A673 (cell line): ENCODE results near the gene HIVEP1. TPM values are rescaled to one million over a fixed set of nuclear protein-coding genes. Genes with fewer than 3 reads are reported as not detected.

Experiments used
- BruUV-seq: library from RNA; stranded (reverse); fragments of 400-500 nt; replicated peaks from 2 replicates; lab custom pipeline; 2021; lab: Mats Ljungman, UMichigan
- CTCF ChIA-PET: fragments of 300-600 bp; sonication (Branson Sonifier 250); formaldehyde crosslinking; loops from one replicate; lab custom pipeline; 2022; ENCODE audit warnings: antibody characterized with exemption; lab: Charles Lee
- POLR2A ChIA-PET: fragments of 300-600 bp; sonication (Branson Sonifier 250); formaldehyde crosslinking; loops from one replicate; lab custom pipeline; 2022; ENCODE audit warnings: antibody characterized with exemption; ENCODE audit not compliant: low non-redundant PET; lab: Charles Lee
- DNase-seq: peaks from one replicate; pipeline ENCODE4 v3.0.0-alpha.2; 2015; ENCODE audit warnings: low spot score
- H3K27ac ChIP-seq: fragments of 200-600 bp; sonication (generic); 2 replicates; pipeline ENCODE4 v1.5.1; 2016; ENCODE audit warnings: mixed run types, low read depth, mild to moderate bottlenecking, mixed read lengths, antibody characterized with exemption, low read length; ENCODE audit not compliant: poor library complexity, severe bottlenecking
- H3K27me3 ChIP-seq: fragments of 200-600 bp; sonication (generic); replicated peaks from 2 replicates; pipeline ENCODE4 v1.6.1; 2017; ENCODE audit warnings: mixed run types, low read depth, mild to moderate bottlenecking, mixed read lengths, antibody characterized with exemption, low read length; ENCODE audit not compliant: insufficient read depth, poor library complexity
- H3K36me3 ChIP-seq: fragments of 200-600 bp; sonication (generic); 2 replicates; pipeline ENCODE4 v1.6.1; 2016; ENCODE audit warnings: mixed run types, mild to moderate bottlenecking, mixed read lengths, antibody characterized with exemption, low read length; ENCODE audit not compliant: insufficient read depth, poor library complexity, severe bottlenecking
- H3K4me1 ChIP-seq: fragments of 200-600 bp; sonication (generic); 2 replicates; pipeline ENCODE4 v1.6.1; 2017; ENCODE audit warnings: mixed run types, mild to moderate bottlenecking, mixed read lengths, antibody characterized with exemption, low read length; ENCODE audit not compliant: insufficient read depth, poor library complexity, severe bottlenecking
- H3K4me3 ChIP-seq: fragments of 200-600 bp; sonication (generic); 2 replicates; pipeline ENCODE4 v1.5.1; 2016; ENCODE audit warnings: low read depth, mixed run types, mild to moderate bottlenecking, mixed read lengths, low read length; ENCODE audit not compliant: poor library complexity, severe bottlenecking
- H3K9me3 ChIP-seq: fragments of 200-600 bp; sonication (generic); 2 replicates; pipeline ENCODE4 v1.6.1; 2016; ENCODE audit warnings: mixed run types, low read depth, mild to moderate bottlenecking, mixed read lengths, antibody characterized with exemption, low read length; ENCODE audit not compliant: poor library complexity, severe bottlenecking
- CTCF ChIP-seq: fragments of 300-800, 200-600 bp; sonication (generic); conservative IDR thresholded peaks from 2 replicates; pipeline ENCODE4 v1.5.1; 2017; ENCODE audit warnings: low read depth, mild to moderate bottlenecking, antibody characterized with exemption, low read length, moderate library complexity, mixed read lengths
- EZH2 ChIP-seq: fragments of 200-600 bp; sonication (generic); IDR thresholded peaks from 2 replicates; pipeline ENCODE4 v1.6.1; 2017; ENCODE audit warnings: borderline replicate concordance, low read depth, mild to moderate bottlenecking, mixed read lengths, antibody characterized with exemption, low read length; ENCODE audit not compliant: poor library complexity, severe bottlenecking
- intact Hi-C: fragments of 100-400 bp; cut with micrococcal nuclease; formaldehyde crosslinking; loops from one replicate; pipeline ENCODE4 v1.10.0; 2022; ENCODE audit not compliant: unreplicated experiment
- total RNA-seq: library from RNA; stranded (reverse); gene quantifications from 2 replicates; pipeline ENCODE4 v1.2.3, GENCODE V29; 2021

The HIVEP1 gene
- total RNA-seq, 1 experiment from 2014 or later: 21.5 TPM

DNA sequence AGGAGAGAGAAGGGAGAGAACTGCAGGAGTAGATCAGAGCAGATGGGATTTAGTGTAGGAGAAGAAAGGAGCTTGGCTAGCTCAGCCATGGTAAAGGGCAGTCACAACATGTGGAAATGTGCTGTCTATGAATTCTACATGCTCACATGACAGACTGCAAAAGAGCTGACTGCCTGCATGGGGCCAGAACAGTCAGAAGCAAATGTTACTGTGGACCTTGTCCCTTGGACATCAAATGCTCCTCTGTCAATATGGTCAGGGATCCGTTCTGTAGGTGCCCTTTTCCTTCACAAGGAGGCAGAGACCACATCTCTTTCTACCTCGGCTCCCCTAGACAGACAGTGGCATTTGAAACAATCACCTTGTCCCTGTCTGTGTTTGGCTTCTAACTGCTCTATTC lies 46.6 kb upstream of the HIVEP1 start:
- ChIA-PET POLR2A (no interaction called here), CTCF (no interaction called here)
- no TSS peak for BruUV-seq

DNA sequence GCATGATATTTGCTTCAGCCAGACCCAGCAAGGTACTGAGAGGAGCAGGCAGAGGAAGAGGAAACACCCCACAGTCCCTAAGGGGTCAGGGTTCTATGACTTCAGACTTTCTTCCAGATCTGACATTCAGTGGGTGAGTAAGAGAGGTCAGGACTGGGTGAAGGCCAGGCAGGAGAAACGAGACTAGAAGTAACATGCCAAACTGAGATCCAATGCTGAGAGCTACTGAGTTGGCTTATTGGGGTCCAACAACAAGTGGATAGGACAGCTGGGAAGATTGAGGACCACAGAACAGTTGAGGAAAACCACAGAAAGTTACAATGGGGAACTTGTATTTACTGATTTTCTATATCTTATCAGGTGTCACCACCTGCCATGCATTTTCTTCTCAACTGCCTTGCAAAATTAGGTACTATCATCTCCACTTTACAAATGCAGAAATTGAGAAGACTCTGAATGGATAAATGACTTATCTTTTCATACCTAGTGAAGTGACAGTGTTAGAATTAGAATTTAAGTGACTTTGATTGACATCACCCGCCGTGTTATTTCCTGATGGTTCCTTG lies 43.8 kb upstream of the HIVEP1 start:
- Histone ChIP-seq H3K4me3 (no peak overlapping the region), H3K4me1 (no peaks in the 10 kb centered on the region), H3K36me3 (no peaks in the 10 kb centered on the region), H3K9me3 (no peaks in the 10 kb centered on the region), H3K27ac (no peak overlapping the region), H3K27me3 (no peaks in the 10 kb centered on the region)
- DNase-seq: no peak
- ChIA-PET CTCF (no interaction called here), POLR2A (no interaction called here)
- intact Hi-C loops: no loop called here
- TF ChIP-seq CTCF (no peak), EZH2 (no peak)
- no TSS peak for BruUV-seq

More for the DNA sequence above, 46.6 kb upstream of the HIVEP1 start:
- Histone ChIP-seq H3K4me1 (no peaks in the 10 kb centered on the region), H3K4me3 (no peak overlapping the region), H3K27me3 (no peaks in the 10 kb centered on the region), H3K9me3 (no peaks in the 10 kb centered on the region), H3K27ac (no peak overlapping the region), H3K36me3 (no peaks in the 10 kb centered on the region)
- TF ChIP-seq CTCF (no peak), EZH2 (no peak)
- DNase-seq: no peak
- intact Hi-C loops: no loop called here

DNA sequence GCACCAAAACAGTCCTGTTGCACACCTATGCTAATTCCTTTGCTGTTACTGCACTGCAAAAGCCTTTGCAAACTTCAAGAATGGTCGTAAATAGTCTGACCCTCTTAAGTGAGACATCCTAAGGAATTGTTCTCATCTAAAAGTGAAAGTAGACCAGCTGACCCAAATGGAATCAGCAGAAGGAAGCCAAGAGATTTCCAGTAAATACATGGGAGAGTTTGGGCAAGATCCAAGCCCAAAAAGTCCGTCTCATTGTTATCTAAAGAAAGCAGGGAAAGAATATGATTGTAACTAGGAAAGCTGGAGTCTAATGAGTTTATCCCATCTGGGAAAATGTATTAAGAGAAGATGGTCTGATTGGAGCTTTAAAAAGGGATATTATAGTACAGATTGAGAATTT lies 43.0 kb upstream of the HIVEP1 start:
- no peak overlapping the region for H3K27ac ChIP-seq
- no TSS peak for BruUV-seq
- CTCF ChIA-PET: no interaction called here

More for the DNA sequence above, 43.0 kb upstream of the HIVEP1 start:
- no peak for TF ChIP-seq CTCF
- no peak for TF ChIP-seq EZH2
- H3K27me3 ChIP-seq: no peaks in the 10 kb centered on the region
- no peak overlapping the region for H3K4me3 ChIP-seq
- no peak for DNase-seq
- no peaks in the 10 kb centered on the region for H3K9me3 ChIP-seq
- intact Hi-C loops: no loop called here
- no peaks in the 10 kb centered on the region for H3K36me3 ChIP-seq
- POLR2A ChIA-PET: no interaction called here
- no peaks in the 10 kb centered on the region for H3K4me1 ChIP-seq
